HCT116 (cell line): ENCODE measurements around the gene NPB.

Source experiments
- CTCF ChIP-seq, 3 experiments: fragments of 200-600 bp in 1 of 3; sonication (generic) in 1 of 3; IDR thresholded peaks in 2 of 3; conservative IDR thresholded peaks in 1 of 3; 2 replicates each; pipeline ENCODE4 v1.5.1; 2012 to 2017; ENCODE audit warnings: low read depth in 2 of 3, low read length in 2 of 3, antibody characterized with exemption in 1 of 3, borderline replicate concordance in 1 of 3, control low read depth in 1 of 3, mild to moderate bottlenecking in 1 of 3, mixed read lengths in 1 of 3, mixed run types in 1 of 3, moderate library complexity in 1 of 3; ENCODE audit not compliant: insufficient read depth in 1 of 3
- ELF1 ChIP-seq: IDR thresholded peaks from 2 replicates; pipeline ENCODE4 v1.6.1; 2012; ENCODE audit warnings: low read depth, borderline replicate concordance
- EZH2 ChIP-seq: fragments of 200-600 bp; sonication (generic); IDR thresholded peaks from 2 replicates; pipeline ENCODE4 v1.6.1; 2017; ENCODE audit warnings: antibody characterized with exemption, mixed run types
- EZH2phosphoT487 ChIP-seq: fragments of 200-600 bp; IDR thresholded peaks from 2 replicates; pipeline ENCODE4 v1.6.1; 2018; ENCODE audit warnings: antibody characterized with exemption, borderline replicate concordance
- JUND ChIP-seq: IDR thresholded peaks from 2 replicates; pipeline ENCODE4 v1.6.1; 2012
- POLR2A ChIP-seq: IDR thresholded peaks from 2 replicates; pipeline ENCODE4 v1.7.0; 2011; ENCODE audit warnings: borderline replicate concordance; ENCODE audit not compliant: insufficient read depth, insufficient read length; ENCODE audit errors: extremely low read depth
- POLR2AphosphoS5 ChIP-seq: IDR thresholded peaks from 2 replicates; pipeline ENCODE4 v1.6.1; 2011; ENCODE audit warnings: mild to moderate bottlenecking, low read depth, low read length, moderate library complexity
- RAD21 ChIP-seq: IDR thresholded peaks from 2 replicates; pipeline ENCODE4 v1.6.1; 2012; ENCODE audit warnings: low read depth, mild to moderate bottlenecking
- REST ChIP-seq: IDR thresholded peaks from 2 replicates; pipeline ENCODE4 v1.6.1; 2012; ENCODE audit warnings: low read depth
- SIN3A ChIP-seq: IDR thresholded peaks from 2 replicates; pipeline ENCODE4 v1.6.1; 2012; ENCODE audit warnings: low read depth
- SP1 ChIP-seq: IDR thresholded peaks from 2 replicates; pipeline ENCODE4 v1.6.1; 2012; ENCODE audit warnings: low read depth
- YY1 ChIP-seq: IDR thresholded peaks from 2 replicates; pipeline ENCODE4 v1.6.1; 2011; ENCODE audit warnings: low read length, low read depth, moderate library complexity, mild to moderate bottlenecking; ENCODE audit not compliant: insufficient replicate concordance; ENCODE audit errors: extremely low read depth
- ZBTB33 ChIP-seq: IDR thresholded peaks from 2 replicates; pipeline ENCODE4 v1.6.1; 2011; ENCODE audit warnings: mild to moderate bottlenecking, low read length, moderate library complexity; ENCODE audit not compliant: insufficient replicate concordance; ENCODE audit errors: extremely low read depth

GRCh38 chr17:81885869-81886548, 16.0 kb upstream of the NPB start:
- no peak for TF ChIP-seq POLR2A
- TF ChIP-seq EZH2phosphoT487: no peak
- no peak for TF ChIP-seq EZH2
- no peak for TF ChIP-seq SP1
- TF ChIP-seq CTCF (IDR thresholded peaks at IDR 0.05 in 2 of 3, conservative IDR thresholded peaks at IDR 0.05 in 1 of 3; ENCODE audit: borderline replicate concordance in 1 of 3, insufficient read depth in 1 of 3, low read depth in 2 of 3, low read length in 2 of 3): no peak
- TF ChIP-seq RAD21: no peak
- no peak for TF ChIP-seq YY1
- no peak for TF ChIP-seq SIN3A
- TF ChIP-seq POLR2AphosphoS5: no peak
- TF ChIP-seq REST: no peak
- no peak for TF ChIP-seq JUND
- TF ChIP-seq ELF1: no peak
- TF ChIP-seq ZBTB33: no peak
